Breast epithelium (tissue), 3 donors: Measurements from ENCODE around the gene TNS3.

Experiments
- POLR2A ChIP-seq: fragments of 450-650 bp; IDR thresholded peaks from one replicate; pipeline ENCODE4 v1.6.1; 2016; ENCODE audit warnings: antibody characterized with exemption, mild to moderate bottlenecking, moderate library complexity
- TF ChIP-seq, protein P1 (sequence below), 3 donors: fragments of 450-650 bp; IDR thresholded peaks; one replicate each; pipeline ENCODE4 v1.5.1; 2016 to 2017; ENCODE audit warnings: antibody characterized with exemption in 3 of 3, mild to moderate bottlenecking in 3 of 3, moderate library complexity in 3 of 3

DNA sequence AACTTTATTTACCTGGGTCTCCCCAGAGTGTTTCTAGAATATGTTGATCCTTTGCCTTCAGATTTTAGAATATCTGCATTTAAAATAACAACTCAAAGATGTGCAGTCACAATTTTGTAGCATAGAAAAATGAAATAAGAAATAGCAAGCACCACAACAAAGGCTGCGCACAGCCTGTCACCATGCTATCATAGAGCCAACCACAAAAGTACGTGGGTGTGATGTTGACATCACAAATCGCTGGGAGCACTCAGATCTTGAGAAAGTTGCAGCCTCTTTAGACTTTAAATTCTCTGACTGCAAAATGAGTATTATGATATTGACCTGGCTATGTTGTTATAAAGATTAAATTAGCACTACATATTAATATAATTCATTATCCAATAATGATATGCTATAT, 177.9 kb downstream of the TNS3 start:
- no peak for TF ChIP-seq POLR2A
- TF ChIP-seq, protein P1, sequence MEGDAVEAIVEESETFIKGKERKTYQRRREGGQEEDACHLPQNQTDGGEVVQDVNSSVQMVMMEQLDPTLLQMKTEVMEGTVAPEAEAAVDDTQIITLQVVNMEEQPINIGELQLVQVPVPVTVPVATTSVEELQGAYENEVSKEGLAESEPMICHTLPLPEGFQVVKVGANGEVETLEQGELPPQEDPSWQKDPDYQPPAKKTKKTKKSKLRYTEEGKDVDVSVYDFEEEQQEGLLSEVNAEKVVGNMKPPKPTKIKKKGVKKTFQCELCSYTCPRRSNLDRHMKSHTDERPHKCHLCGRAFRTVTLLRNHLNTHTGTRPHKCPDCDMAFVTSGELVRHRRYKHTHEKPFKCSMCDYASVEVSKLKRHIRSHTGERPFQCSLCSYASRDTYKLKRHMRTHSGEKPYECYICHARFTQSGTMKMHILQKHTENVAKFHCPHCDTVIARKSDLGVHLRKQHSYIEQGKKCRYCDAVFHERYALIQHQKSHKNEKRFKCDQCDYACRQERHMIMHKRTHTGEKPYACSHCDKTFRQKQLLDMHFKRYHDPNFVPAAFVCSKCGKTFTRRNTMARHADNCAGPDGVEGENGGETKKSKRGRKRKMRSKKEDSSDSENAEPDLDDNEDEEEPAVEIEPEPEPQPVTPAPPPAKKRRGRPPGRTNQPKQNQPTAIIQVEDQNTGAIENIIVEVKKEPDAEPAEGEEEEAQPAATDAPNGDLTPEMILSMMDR (IDR thresholded peaks at IDR 0.05): no peak
